ENCODE measurements around the gene RGPD3.
"Not testable (repeated sequence)": the region's sequence is repeated elsewhere in the genome, so short reads cannot be mapped to it uniquely, and the experiment has no call there.

DNA sequence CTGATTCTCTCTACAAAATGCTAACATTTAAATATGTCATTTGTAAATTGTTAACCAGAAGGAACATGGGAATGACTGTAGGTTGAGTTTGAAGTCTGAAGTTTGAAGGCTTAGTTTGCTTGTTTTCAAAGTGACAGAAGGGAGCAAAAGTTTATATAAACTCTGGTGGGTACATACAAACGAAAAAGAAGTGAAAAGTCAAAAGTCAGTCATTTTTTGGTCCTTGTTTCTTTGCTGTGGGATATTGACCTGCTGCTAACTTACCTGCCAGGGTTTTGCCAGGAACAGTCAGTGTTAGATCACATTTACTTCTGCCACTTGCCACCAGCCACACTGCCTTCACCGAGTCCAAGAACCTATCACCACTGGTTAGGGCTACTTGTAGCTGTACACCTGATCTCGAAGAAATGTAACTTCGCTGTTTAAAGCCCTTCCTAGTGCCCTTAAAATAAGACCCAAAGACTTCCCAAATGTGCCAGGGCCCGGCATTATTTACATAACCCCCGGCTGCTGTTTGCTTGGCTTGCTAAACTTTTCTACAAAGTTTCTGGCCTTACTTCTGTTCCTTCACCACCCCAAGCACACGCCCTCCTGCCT is 79.3 kb downstream of the RGPD3 start:
- TF ChIP-seq, protein P1, sequence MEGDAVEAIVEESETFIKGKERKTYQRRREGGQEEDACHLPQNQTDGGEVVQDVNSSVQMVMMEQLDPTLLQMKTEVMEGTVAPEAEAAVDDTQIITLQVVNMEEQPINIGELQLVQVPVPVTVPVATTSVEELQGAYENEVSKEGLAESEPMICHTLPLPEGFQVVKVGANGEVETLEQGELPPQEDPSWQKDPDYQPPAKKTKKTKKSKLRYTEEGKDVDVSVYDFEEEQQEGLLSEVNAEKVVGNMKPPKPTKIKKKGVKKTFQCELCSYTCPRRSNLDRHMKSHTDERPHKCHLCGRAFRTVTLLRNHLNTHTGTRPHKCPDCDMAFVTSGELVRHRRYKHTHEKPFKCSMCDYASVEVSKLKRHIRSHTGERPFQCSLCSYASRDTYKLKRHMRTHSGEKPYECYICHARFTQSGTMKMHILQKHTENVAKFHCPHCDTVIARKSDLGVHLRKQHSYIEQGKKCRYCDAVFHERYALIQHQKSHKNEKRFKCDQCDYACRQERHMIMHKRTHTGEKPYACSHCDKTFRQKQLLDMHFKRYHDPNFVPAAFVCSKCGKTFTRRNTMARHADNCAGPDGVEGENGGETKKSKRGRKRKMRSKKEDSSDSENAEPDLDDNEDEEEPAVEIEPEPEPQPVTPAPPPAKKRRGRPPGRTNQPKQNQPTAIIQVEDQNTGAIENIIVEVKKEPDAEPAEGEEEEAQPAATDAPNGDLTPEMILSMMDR (IDR thresholded peaks at IDR 0.05): not testable (repeated sequence)
- TF ChIP-seq POLR2A (IDR thresholded peaks at IDR 0.05): not testable (repeated sequence)
